ENCODE results near the gene SLK.

DNA sequence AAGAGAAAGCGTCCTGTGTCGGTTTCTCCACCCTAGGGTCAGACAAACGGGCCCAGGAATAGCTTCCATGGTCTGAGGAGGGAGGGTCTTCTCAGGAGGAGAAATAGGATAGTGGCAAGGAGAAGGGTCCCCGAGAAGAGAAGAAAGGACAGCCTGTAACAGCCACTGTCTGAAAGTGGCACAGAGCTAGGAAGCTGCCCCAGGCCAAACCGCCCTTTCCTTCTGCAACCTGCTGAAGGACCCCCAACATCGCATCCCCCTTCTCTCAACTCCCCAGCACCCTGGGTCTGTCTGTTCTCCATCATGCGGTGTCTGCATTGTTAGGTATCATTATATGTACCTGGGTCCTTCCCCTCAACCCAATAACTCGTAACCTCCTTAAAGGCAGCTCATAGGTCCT is 71.6 kb downstream of the SLK start:
- TF ChIP-seq CTCF (conservative IDR thresholded peaks at IDR 0.05 in 1 of 2, IDR thresholded peaks at IDR 0.05 in 1 of 2; ENCODE audit: extremely low read depth in 1 of 2, insufficient read depth in 1 of 2, low read depth in 1 of 2, low read length in 2 of 2) (no peak), EZH2 (IDR thresholded peaks at IDR 0.05; ENCODE audit: borderline replicate concordance, low read length) (no peak)
